Measurements from ENCODE around the gene UEVLD.

Gene UEVLD

GRCh38 chr11:18485913-18486528 is 102.5 kb downstream of the UEVLD start:
- H3K36me3 ChIP-seq (ENCODE audit: insufficient read depth, low read length), result peaks cover 61% of the 10 kb centered on the region
- no peaks in the 10 kb centered on the region for H4K20me1 ChIP-seq (ENCODE audit: insufficient read depth, low read length)
- no peak overlapping the region for H3K4me3 ChIP-seq (ENCODE audit: low read depth, low read length, poor library complexity, severe bottlenecking)
- H3K27ac ChIP-seq (ENCODE audit: low read depth, low read length, poor library complexity, severe bottlenecking), result no peak overlapping the region
- no peak overlapping the region for H2AFZ ChIP-seq (ENCODE audit: low read length)
- no peaks in the 10 kb centered on the region for H3F3A ChIP-seq (ENCODE audit: insufficient read depth, low read length)
- H3K79me2 ChIP-seq (ENCODE audit: insufficient read depth, low read length), result no peaks in the 10 kb centered on the region
- H3K9me3 ChIP-seq (ENCODE audit: low read length), result no peaks in the 10 kb centered on the region
- H3K4me2 ChIP-seq (ENCODE audit: low read length), result no peak overlapping the region
- H3K4me1 ChIP-seq (ENCODE audit: insufficient read depth, low read length, severe bottlenecking), result no peaks in the 10 kb centered on the region
- no peak overlapping the region for H3K9ac ChIP-seq (ENCODE audit: low read length)
- no peak for TF ChIP-seq CTCF (IDR thresholded peaks at IDR 0.05; ENCODE audit: low read length)
- no peak for TF ChIP-seq EZH2 (IDR thresholded peaks at IDR 0.05; ENCODE audit: borderline replicate concordance, low read length)
- no peaks in the 10 kb centered on the region for H3K9me2 ChIP-seq (ENCODE audit: low read depth, low read length)
- no peaks in the 10 kb centered on the region for H3K27me3 ChIP-seq (ENCODE audit: insufficient read depth, low read length)
